Right lobe of liver (tissue), 4 donors: ENCODE measurements around the gene GDPD4.

ENCODE experiments used
- POLR2A ChIP-seq: fragments of 450-650 bp; IDR thresholded peaks from one replicate; pipeline ENCODE4 v1.6.1; 2017; ENCODE audit warnings: antibody characterized with exemption, mild to moderate bottlenecking
- TF ChIP-seq, protein P1 (sequence below), 4 donors: fragments of 200-600 bp in 3 of 4; fragments of 450-650 bp in 1 of 4; IDR thresholded peaks; one replicate each; pipeline versions ENCODE4 v1.5.1 to v1.8.0; 2016 to 2022; ENCODE audit warnings: antibody characterized with exemption in 4 of 4, mild to moderate bottlenecking in 2 of 4
- donor health status: DM: no; HTN: no; CAD: no.
- donor health status: DM: no; HTN: no; CAD: no.
- donor health status: DM: no; HTN: yes; CAD: no.

DNA sequence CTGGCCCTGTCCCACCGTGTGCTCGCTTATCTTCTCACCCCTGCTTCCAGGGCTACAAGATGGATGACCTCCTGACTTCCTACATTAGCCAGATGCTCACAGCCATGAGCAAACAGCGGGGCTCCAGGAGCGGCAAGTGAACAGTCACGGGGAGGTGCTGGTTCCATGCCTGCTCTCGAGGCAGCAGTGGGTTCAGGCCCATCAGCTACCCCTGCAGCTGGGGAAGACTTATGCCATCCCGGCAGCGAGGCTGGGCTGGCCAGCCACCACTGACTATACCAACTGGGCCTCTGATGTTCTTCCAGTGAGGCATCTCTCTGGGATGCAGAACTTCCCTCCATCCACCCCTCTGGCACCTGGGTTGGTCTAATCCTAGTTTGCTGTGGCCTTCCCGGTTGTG, 86.9 kb downstream of the GDPD4 start:
- no peak for TF ChIP-seq POLR2A
- TF ChIP-seq, protein P1, sequence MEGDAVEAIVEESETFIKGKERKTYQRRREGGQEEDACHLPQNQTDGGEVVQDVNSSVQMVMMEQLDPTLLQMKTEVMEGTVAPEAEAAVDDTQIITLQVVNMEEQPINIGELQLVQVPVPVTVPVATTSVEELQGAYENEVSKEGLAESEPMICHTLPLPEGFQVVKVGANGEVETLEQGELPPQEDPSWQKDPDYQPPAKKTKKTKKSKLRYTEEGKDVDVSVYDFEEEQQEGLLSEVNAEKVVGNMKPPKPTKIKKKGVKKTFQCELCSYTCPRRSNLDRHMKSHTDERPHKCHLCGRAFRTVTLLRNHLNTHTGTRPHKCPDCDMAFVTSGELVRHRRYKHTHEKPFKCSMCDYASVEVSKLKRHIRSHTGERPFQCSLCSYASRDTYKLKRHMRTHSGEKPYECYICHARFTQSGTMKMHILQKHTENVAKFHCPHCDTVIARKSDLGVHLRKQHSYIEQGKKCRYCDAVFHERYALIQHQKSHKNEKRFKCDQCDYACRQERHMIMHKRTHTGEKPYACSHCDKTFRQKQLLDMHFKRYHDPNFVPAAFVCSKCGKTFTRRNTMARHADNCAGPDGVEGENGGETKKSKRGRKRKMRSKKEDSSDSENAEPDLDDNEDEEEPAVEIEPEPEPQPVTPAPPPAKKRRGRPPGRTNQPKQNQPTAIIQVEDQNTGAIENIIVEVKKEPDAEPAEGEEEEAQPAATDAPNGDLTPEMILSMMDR (IDR thresholded peaks at IDR 0.05) = no peak
